PFSK-1 (cell line): ENCODE data around the gene TEAD4.

ENCODE experiments used
- FOXP2 ChIP-seq: optimal IDR thresholded peaks from 2 replicates; pipeline ENCODE3; 2011; ENCODE audit warnings: borderline replicate concordance, control low read depth, inconsistent platforms; ENCODE audit not compliant: insufficient read depth; ENCODE audit errors: extremely low read length, extremely low read depth
- POLR2AphosphoS5 ChIP-seq: IDR thresholded peaks from 2 replicates; pipeline ENCODE4 v1.6.1; 2012; ENCODE audit warnings: low read depth, mild to moderate bottlenecking, control low read depth, low read length, moderate library complexity
- REST ChIP-seq, 2 experiments: IDR thresholded peaks; 2 replicates each; pipeline versions ENCODE4 v1.6.1 to v1.8.0; 2011 to 2012; ENCODE audit warnings: low read depth in 2 of 2, low read length in 2 of 2, control low read depth in 1 of 2, inconsistent platforms in 1 of 2, mild to moderate bottlenecking in 1 of 2, moderate library complexity in 1 of 2; ENCODE audit not compliant: insufficient read depth in 1 of 2
- SIN3A ChIP-seq: IDR thresholded peaks from 2 replicates; pipeline ENCODE4 v1.6.1; 2012; ENCODE audit warnings: mild to moderate bottlenecking, low read length, moderate library complexity, borderline replicate concordance; ENCODE audit not compliant: insufficient read depth

GRCh38 chr12:3085341-3086139 is 126.3 kb downstream of the TEAD4 start:
- TF ChIP-seq FOXP2 (no peak), REST (IDR thresholded peaks at IDR 0.05; ENCODE audit: insufficient read depth in 1 of 2, low read depth in 2 of 2, low read length in 2 of 2) (no peak), SIN3A (no peak), POLR2AphosphoS5 (no peak)
